HL-60/S4 treated with retinoic acid at 250 ng/mL for 4 days and 3 days (cell line): ENCODE results near the gene DCAF11.
"Not testable (repeated sequence)": the region's sequence is repeated elsewhere in the genome, so short reads cannot be mapped to it uniquely, and the experiment has no call there.

Experiments
- in situ Hi-C: fragments of 300-500 bp; cut with MboI; formaldehyde crosslinking; loops from 2 replicates; pipeline ENCODE4 v1.7.0; 2022; ENCODE audit warnings: low sequenced_read_pairs

DCAF11 gene

DNA sequence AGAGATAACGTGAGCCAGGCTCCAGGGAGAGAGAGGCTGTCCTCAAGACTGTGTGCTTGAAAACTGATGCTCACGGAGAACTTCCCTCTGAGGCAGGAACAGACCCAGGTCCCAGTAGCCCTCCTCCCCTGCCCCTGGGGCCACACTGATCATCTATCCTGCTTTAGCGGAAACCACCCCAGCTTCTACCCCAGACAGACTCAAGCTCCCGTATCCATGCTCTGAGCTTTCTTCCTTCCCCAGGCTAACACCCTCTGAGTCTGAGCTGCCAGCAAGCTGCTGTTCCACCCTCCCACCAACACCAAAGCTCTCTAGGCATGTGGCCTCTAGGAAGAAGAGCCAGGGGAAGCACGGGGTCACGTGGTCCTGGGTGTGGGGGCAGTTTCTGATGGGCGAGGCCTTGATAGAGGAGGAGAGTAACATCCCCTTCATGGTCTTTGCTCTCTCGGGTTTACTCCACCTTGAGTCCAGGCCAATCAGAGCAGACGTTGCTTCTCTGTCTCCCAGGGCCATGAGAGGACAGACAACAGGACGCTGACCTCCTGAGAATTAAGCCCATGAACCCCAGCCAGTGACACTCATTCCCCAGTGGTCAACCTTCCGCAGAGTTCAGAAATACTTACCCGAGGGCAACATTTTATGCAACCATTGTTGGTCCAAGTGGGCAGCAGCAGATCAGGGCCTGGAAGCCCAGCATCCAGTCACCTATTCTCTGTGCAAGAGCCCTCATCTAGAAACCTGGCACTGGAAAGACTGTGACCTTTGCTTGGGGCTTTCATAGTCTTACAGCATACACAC, 19.1 kb upstream of the DCAF11 start:
- in situ Hi-C loops, result no loop called here

DNA sequence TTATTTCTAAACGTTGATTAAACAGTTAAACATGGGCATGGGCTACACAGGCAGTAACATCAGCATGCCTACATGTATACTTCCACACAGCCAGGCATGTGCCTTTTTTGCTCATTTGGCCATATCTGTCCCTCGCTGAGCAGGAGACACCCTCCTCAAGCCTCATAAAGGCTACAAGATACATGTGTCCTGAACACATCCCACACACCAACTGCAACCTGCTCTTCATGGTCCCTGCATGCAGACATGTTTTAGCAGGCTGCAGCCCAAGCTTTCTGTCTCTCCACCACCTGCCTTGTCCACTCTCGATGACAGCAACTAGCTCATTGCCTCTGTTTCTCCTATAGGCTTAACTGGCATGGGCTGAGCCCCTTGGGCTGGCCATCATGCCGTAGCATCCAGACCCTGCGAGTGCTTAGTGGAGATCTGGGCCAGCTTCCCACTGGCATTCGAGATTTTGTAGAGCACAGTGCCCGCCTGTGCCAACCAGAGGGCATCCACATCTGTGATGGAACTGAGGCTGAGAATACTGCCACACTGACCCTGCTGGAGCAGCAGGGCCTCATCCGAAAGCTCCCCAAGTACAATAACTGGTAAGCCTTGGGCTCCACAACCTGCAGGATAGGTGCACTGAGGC, 17.9 kb upstream of the DCAF11 start:
- in situ Hi-C loops, result no loop called here

DNA sequence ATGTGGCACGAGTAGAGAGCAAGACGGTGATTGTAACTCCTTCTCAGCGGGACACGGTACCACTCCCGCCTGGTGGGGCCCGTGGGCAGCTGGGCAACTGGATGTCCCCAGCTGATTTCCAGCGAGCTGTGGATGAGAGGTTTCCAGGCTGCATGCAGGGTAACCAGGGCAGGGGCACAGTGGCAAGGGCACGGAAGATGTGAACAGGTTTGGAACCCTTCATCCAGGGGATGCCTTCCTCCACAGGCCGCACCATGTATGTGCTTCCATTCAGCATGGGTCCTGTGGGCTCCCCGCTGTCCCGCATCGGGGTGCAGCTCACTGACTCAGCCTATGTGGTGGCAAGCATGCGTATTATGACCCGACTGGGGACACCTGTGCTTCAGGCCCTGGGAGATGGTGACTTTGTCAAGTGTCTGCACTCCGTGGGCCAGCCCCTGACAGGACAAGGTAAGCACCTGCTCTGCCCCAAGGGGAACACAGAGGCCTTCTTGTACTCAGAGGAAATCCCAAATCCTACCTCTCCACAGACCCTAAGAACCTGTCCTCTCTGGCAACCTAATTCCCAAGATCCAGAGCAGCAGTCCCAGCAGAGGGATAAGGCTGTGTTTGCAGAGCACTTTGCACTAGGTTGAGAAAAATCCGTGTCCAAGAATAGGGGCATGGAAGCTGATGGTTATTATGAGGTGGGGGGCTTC, 16.2 kb upstream of the DCAF11 start:
- in situ Hi-C loops, result no loop called here

DNA sequence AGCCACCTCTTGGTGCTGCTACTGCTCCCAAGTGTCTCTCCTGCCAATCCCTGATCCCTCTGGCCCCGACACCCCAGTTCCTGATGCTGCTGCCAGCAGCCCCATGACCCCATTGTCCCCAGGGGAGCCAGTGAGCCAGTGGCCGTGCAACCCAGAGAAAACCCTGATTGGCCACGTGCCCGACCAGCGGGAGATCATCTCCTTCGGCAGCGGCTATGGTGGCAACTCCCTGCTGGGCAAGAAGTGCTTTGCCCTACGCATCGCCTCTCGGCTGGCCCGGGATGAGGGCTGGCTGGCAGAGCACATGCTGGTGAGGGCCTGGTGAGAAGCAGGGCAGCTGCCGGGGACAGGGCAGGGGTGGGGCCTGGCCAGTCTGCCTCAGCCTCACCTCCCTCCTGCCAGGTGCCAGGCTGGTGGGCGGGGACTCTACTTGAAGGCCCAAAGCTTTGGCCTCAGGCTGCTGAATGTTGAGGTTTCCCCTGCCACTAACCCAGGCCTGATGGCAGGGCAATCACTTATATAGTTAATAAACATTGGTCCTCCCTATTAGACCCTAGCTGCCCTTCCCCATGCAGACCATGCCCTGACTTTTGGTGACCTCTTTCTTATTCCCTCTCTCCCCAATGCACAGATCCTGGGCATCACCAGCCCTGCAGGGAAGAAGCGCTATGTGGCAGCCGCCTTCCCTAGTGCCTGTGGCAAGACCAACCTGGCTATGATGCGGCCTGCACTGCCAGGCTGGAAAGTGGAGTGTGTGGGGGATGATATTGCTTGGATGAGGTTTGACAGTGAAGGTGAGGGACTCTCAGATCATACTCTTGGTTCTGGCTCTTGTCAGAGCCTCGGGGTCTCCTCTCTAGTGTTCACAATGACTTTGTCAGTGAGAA, 15.4 kb upstream of the DCAF11 start:
- in situ Hi-C loops, result no loop called here

DNA sequence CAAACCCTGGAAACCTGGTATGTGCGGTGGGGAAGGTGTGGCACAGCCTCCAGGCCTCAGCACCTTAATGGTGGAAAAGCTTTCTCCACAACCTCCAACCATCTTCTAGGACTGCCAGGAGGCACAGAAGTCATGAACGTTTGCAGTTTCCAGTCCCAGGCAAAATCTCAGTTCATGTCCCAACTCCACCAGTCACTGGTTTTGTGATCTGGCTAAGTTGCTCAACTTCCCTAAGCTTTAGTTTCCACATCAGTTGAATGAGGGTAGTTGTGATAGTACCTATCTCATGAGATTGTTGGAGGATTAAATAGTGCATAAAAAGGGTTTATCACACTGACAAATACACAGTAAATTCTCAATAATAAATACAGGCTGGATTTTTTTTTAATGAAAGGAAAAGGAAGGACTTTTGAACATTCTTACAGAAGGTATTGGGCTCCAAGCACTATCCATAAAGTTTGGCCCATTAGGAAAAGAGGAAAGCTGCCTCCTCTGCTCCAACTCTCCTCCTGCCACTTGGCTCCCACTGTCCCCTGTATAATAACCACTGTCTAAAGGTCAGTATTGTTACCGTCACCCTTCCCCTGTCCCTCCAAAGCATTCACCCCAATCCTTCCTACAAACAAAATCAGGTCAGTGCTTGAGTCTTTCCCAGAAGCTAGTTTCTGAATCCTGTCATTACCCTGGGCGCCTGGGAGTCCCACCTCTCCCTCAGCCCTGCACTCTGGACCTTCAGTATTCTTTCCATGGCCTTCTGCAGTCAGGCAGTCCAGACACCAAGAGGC, 14.2 kb upstream of the DCAF11 start:
- in situ Hi-C loops, result no loop called here

DNA sequence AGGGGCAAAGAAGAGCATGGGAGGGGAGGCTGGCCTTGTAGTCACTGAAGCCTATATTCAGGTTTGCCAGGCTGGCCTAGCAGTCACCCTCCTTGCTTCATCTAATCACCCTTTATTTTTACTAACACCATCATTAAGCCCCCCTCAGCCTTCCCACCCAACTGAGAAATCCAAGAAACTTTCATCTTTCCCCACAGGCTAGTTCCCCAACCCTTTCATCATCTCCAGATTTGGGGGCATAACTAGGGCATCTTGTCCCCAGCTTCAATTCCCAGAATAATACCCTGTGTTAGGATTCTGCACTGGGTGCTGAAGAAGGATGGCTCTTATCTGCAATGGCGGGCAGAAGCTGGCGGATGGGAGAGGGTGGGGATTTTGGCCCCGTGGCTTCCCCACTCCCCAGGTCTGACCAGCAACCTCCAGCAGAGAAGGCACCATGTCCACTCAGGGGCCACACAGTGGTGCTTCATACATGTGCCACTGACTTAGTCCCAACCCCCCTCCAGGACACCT, 13.5 kb upstream of the DCAF11 start:
- in situ Hi-C loops, result no loop called here

DNA sequence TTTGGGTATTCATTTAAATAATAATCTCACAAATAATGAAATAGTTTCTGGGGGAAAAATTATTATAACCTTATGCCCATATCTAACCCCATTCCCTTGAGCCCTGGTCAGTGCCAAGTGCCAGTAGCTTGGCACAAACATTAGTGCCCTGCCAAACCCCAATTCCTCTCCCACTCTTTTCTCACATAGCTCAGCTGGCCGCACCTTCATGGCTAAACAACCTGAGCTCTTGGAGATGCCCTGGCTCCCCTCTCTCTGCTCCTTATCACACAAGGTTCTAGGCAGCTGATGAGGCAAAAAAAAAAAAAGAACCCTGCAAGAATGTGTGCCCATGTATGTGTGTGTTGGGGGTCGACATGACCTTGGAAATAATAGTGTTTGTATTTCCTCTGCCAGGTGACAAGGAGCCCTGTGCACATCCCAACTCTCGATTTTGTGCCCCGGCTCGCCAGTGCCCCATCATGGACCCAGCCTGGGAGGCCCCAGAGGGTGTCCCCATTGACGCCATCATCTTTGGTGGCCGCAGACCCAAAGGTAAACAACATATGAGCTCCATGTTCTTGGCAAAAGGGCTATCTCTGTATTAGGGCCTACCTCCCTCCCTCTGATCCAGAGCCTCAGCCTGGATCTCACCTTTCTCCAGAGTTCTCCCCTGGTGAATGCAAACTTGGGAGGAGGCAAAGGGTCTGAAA, 12.1 kb upstream of the DCAF11 start:
- in situ Hi-C loops, result no loop called here

DNA sequence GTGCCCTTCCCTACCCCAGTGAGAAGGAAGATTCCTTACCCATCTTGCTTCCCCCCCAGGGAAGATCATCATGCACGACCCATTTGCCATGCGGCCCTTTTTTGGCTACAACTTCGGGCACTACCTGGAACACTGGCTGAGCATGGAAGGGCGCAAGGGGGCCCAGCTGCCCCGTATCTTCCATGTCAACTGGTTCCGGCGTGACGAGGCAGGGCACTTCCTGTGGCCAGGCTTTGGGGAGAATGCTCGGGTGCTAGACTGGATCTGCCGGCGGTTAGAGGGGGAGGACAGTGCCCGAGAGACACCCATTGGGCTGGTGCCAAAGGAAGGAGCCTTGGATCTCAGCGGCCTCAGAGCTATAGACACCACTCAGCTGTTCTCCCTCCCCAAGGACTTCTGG, 11.1 kb upstream of the DCAF11 start:
- in situ Hi-C loops, result no loop called here

DNA sequence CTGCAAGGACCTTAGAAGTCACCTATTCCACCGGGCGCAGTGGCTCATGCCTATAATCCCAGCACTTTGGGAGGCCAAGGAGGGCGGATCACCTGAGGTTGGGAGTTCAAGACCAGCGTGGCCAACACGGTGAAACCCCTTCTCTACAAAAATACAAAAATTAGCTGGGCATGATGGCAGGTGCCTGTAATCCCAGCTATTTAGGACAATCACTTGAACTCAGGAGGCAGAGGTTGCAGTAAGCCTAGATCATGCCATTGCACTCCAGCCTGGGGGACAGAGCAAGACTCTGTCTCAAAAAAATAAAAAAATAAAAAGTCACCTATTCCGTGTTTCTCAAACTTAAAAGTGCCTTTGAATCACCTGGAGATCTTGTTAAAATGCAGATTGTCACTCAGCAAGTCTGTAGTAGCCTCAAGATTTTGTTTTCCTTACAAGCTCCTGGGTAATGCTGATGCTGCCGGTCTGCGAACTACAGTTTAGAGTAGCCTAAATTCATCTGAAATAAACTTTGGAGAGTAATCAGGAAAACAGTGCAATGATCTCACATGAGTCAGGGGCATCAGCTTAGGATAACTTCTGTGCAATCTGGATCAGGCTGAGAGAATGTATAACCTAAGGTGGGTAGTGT, 8.9 kb upstream of the DCAF11 start:
- in situ Hi-C loops, result not testable (repeated sequence)

DNA sequence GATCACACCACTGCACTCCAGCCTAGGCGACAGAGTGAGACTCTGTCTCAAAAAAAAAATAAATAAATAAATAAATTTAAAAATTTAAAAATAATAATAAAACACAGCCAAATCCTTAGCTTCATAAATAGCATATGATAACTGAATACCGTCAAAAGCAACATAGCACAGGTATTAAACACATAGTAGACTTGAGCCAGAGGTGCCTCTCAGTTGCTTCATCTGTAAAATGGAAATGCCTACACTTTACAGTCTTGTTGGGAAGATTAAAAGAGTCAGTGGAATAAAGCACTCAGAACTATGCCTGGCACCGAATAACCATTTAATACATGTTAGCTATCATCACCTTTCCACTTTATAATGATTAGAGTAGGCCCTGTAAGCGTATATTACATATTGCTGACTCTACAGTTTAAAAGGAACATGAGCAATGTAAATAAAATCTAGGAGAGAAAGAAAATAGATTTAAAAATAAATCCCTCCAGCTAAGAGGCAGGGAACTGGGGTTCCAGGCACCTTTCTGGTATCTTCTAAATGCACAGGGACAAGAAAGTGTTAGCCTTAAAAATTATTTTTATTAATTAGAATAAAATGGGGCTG, 7.8 kb upstream of the DCAF11 start:
- in situ Hi-C loops, result no loop called here

DNA sequence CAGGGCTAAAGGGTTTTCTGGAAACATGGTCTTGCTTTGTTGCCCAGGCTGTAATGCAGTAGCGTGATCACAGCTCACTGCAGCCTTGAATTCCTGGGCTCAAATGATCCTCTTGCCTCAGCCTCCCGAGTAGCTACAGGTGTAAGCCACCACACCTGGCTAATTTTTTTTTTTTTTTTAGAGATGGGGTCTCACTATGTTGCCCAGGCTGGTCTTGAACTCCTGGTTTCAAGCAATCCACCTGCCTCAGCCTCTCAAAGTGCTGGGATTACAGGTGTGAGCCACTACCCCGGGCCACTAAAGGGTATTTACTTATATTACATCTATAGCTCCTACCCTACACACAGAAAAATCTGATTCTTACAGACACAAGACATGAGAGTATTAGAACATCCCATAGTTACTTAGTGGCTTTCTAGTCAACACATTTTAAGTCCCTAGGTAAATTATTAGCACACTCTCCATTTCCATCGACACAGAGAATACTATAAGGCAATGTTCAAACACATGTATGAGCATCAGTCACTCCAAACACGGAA, 6.2 kb upstream of the DCAF11 start:
- in situ Hi-C loops, result no loop called here

DNA sequence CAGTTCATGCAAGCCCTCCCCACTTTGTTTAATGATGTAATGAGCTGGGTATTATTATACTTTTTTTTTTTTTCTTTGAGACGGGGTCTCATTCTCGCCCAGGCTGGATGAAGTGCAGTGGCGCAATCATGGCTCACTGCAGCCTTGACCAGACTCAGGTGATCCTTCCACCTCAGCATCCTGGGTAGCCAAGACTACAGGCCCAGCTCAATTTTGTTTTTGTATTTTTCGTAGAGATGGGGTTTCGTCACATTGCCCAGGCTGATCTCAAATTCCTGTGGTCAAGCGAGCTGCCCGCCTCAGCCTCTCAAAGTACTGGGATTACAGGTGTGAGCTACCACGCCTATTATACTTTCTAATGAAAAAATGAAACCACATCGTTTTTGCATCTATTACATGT, 4.5 kb upstream of the DCAF11 start:
- in situ Hi-C loops, result no loop called here

DNA sequence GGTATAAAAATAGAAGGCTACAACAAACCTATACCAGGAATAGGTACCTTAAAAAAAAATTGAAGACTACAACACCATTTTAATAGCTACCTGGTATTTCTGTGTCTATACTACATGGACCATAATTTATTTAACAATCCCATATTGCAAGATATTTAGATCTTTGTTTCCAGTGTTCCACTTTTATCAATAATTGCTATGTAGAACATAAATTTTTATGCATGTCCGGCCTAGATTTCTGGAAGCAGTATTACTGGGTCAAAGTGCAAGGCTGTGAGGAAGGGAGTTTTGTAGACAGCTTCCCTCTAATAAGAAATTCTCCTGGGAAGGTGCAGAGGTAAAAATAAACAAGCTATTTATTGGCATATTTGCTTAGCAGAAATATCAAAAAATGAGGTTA, 4.1 kb upstream of the DCAF11 start:
- in situ Hi-C loops, result no loop called here

DNA sequence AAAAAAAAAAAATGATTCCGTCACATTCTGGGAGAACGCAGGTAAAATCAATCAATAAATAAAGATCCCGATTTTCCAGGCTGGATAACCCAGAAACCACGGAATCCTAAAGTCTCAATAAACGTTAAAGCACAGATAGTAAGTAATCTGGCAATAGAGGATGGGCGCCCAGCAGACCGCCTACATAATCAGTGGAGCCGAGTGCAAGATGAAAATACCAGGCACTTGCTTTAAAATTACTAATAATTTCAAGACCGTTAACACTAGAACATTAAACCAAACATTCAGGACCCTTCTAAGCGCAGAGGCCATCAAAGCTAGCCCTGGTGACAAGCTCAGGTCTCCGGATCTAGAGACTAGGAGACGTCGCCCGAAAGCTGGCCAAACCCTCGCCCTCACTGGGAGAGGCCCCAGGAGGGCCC, 1.2 kb upstream of the DCAF11 start:
- in situ Hi-C loops, result no loop called here

DNA sequence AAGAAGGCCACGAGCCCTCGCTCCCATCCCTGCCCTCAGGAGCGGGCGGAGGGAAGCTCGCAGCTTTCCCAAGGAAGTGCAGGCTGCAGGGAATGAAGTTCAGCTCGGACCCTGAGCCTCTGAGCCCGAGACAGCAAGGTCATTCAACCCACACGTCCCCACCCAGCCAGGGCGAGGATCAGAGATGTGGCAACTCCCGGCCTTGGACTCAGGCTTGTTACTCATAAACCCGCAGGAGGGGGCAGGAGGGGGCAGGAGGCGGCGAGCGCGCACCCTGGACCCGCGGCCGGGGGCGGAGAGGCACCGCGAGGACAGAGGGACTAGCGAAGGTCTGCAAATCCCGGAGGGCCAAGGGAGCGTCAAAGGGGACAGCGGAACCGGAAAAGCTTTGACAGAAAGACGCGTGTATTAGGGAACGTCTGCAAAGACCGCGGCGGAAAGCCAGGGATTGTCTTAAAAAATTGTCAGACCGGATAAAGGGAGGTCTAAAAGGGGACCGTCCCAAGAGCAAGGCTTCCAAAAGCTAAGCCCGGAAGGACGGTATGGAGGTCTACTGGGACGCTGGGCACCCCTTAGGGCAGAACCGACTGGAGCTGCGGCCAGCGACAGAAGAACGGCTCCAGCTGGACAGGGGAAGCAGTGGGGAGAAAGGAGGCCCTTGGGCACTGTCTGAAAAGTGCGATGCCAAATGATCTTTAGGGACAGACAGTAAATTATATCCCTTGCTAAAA, 611 bp upstream of the DCAF11 start:
- in situ Hi-C loops, result no loop called here

DNA sequence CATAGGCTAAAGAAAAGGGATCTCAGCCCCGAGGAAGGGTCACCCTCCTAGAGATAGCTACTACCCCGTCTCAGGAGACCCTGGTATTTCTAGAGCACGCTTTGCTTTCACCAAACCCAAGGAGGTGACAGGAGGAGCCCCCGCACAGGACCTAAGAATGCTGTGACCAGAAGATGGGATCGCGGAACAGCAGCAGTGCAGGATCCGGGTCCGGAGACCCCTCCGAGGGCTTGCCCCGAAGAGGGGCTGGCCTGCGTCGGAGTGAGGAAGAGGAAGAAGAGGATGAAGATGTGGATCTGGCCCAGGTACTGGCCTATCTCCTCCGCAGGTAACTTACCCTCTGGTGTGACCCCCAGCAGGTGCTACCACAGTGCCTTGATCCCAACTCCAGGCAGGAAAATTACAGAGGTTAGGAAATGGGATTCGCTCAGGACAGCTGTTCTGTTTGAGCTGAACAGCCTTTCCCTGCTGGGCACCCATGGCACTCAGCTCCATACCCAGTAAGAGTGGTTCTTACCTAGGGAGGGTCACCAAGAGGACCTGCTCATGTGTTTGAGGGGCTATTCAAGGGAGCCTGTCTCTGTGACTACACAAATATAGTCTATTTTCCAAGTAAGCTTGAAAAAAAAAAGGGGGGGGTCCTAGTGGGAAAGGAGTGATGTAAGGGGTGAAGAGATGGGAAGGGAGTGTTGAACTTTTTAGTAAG, 998 bp downstream of the DCAF11 start:
- in situ Hi-C loops, result no loop called here
